IPS DF 19.7 (cell line): ENCODE measurements around the gene PI4KA.
"Not testable (repeated sequence)": the region's sequence is repeated elsewhere in the genome, so short reads cannot be mapped to it uniquely, and the experiment has no call there.

ENCODE experiments used
- DNase-seq: peaks from one replicate; pipeline ENCODE4 v3.0.0-alpha.2; 2013; ENCODE audit warnings: low read depth, low spot score

PI4KA gene

GRCh38 chr22:20749453-20749852 lies 109.2 kb downstream of the PI4KA start:
- no peak for DNase-seq

- no peak for DNase-seq
These were observed 109.7 kb downstream of the PI4KA start for GRCh38 chr22:20748731-20749428.

- DNase-seq: no peak
These were observed 110.5 kb downstream of the PI4KA start for GRCh38 chr22:20748082-20748481.

- DNase-seq: no peak
These were observed 111.4 kb downstream of the PI4KA start for GRCh38 chr22:20747223-20747622.

GRCh38 chr22:20746431-20747189 lies 112.0 kb downstream of the PI4KA start:
- DNase-seq: no peak

- DNase-seq: no peak
These were observed 113.5 kb downstream of the PI4KA start for GRCh38 chr22:20745119-20745518.

GRCh38 chr22:20744456-20744855 lies 114.2 kb downstream of the PI4KA start:
- no peak for DNase-seq

- no peak for DNase-seq
These were observed 115.8 kb downstream of the PI4KA start for GRCh38 chr22:20742764-20743163.

- DNase-seq: no peak
These were observed 116.7 kb downstream of the PI4KA start for GRCh38 chr22:20741634-20742581.

- no peak for DNase-seq
These were observed 117.5 kb downstream of the PI4KA start for GRCh38 chr22:20741008-20741633.

- DNase-seq: no peak
These were observed 118.2 kb downstream of the PI4KA start for GRCh38 chr22:20740222-20740951.

GRCh38 chr22:20738394-20739089 lies 120.1 kb downstream of the PI4KA start:
- no peak for DNase-seq

GRCh38 chr22:20736891-20737290 lies 121.7 kb downstream of the PI4KA start:
- not testable (repeated sequence) for DNase-seq

- not testable (repeated sequence) for DNase-seq
These were observed 123.1 kb downstream of the PI4KA start for GRCh38 chr22:20735356-20736162.

- DNase-seq: not testable (repeated sequence)
These were observed 126.2 kb downstream of the PI4KA start for GRCh38 chr22:20732431-20732830.

- no peak for DNase-seq
These were observed 129.4 kb downstream of the PI4KA start for GRCh38 chr22:20729194-20729593.

GRCh38 chr22:20728523-20729190 lies 130.0 kb downstream of the PI4KA start:
- no peak for DNase-seq

GRCh38 chr22:20727118-20728015 lies 131.2 kb downstream of the PI4KA start:
- DNase-seq: no peak
